ENCODE data around the gene SPCS1.

DNA sequence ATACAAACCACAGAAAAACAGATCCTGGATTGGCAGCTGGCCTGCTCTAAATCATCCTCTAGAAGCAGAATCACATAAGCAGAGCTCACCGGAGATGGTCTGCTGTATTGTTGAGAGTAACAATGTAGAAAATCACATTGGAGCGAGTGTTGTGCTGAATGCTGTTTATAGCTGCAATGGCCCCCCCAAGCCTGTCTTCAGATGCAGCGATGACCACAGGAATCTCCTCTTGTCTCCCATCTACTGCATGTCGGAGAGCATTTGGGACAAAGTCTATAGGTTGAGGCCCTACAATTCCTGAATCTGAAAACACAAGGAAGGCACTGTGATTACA, 8.3 kb upstream of the SPCS1 start:
- TF ChIP-seq CTCF (conservative IDR thresholded peaks at IDR 0.05 in 1 of 2, IDR thresholded peaks at IDR 0.05 in 1 of 2; ENCODE audit: low read depth in 1 of 2, low read length in 2 of 2) (no peak), EZH2 (IDR thresholded peaks at IDR 0.05; ENCODE audit: low read length, missing control alignments) (no peak)
